GM18502 (cell line): ENCODE measurements around the gene SLC2A11.

Experiments
- ATAC-seq: cut with Tn5 transposase; IDR thresholded peaks from one replicate; pipeline ENCODE4 v1.9.1; 2021; ENCODE audit warnings: mild to moderate bottlenecking; ENCODE audit not compliant: unreplicated experiment, poor library complexity

Gene SLC2A11

GRCh38 chr22:23831781-23832180, 25.9 kb upstream of the SLC2A11 start:
- ATAC-seq: no peak

- ATAC-seq: no peak
Observed at GRCh38 chr22:23832226-23833016, 25.3 kb upstream of the SLC2A11 start.

GRCh38 chr22:23833017-23833751, 24.5 kb upstream of the SLC2A11 start:
- no peak for ATAC-seq

- no peak for ATAC-seq
Observed at GRCh38 chr22:23833911-23834317, 23.8 kb upstream of the SLC2A11 start.

GRCh38 chr22:23834406-23834792, 23.3 kb upstream of the SLC2A11 start:
- ATAC-seq: no peak

- no peak for ATAC-seq
Observed at GRCh38 chr22:23834793-23835483, 22.7 kb upstream of the SLC2A11 start.

- no peak for ATAC-seq
Observed at GRCh38 chr22:23835484-23836144, 22.1 kb upstream of the SLC2A11 start.

- ATAC-seq: no peak
Observed at GRCh38 chr22:23836281-23836680, 21.4 kb upstream of the SLC2A11 start.

- ATAC-seq: no peak
Observed at GRCh38 chr22:23836692-23837495, 20.8 kb upstream of the SLC2A11 start.

GRCh38 chr22:23837496-23837859, 20.2 kb upstream of the SLC2A11 start:
- no peak for ATAC-seq

- ATAC-seq: peak; percentile 4
Observed at GRCh38 chr22:23837911-23838680, 19.6 kb upstream of the SLC2A11 start.

- ATAC-seq: peak; percentile 77
Observed at GRCh38 chr22:23838681-23839468, 18.8 kb upstream of the SLC2A11 start, which contains the start of gene DERL3. TSS of gene DERL3 (minus strand) at chr22:23839006. CDS start at chr22:23838987, 19 bp downstream.

GRCh38 chr22:23840026-23840425, 17.6 kb upstream of the SLC2A11 start:
- ATAC-seq: no peak

- ATAC-seq: no peak
Observed at GRCh38 chr22:23841292-23841691, 16.4 kb upstream of the SLC2A11 start.

GRCh38 chr22:23841736-23842445, 15.8 kb upstream of the SLC2A11 start:
- ATAC-seq: no peak

GRCh38 chr22:23842599-23842998, 15.1 kb upstream of the SLC2A11 start:
- ATAC-seq: no peak

- peak; percentile 6 for ATAC-seq
Observed at GRCh38 chr22:23844739-23845202, 12.9 kb upstream of the SLC2A11 start.
